ENCODE results near the gene MAEA. TPM values are rescaled to one million over a fixed set of nuclear protein-coding genes. Genes with fewer than 3 reads are reported as not detected.

The MAEA gene
- total RNA-seq, 2 donors from 2014 or later = 76.0 to 110 TPM

GRCh38 chr4:1328267-1329155 is 38.8 kb downstream of the MAEA start:
- WGBS = 93% methylated on average over 51 of the region's 51 CpGs

GRCh38 chr4:1329408-1330371 is 40.0 kb downstream of the MAEA start:
- intact Hi-C loops (cut with DNase I) = no loop called here
- no peaks in the 10 kb centered on the region for H3K9me3 ChIP-seq
- H3K36me3 ChIP-seq = peaks cover 0 to 9% of the 10 kb centered on the region in 2 donors
- no peaks in the 10 kb centered on the region for H3K27me3 ChIP-seq (replicated peaks; ENCODE audit: insufficient read depth)
- TF ChIP-seq POLR2A (IDR thresholded peaks at IDR 0.05) = no peak
- no peak for TF ChIP-seq POLR2AphosphoS5 (IDR thresholded peaks at IDR 0.05)
- WGBS = 76% methylated on average over 34 of the region's 34 CpGs
- no peak overlapping the region for H3K27ac ChIP-seq
- no peaks in the 10 kb centered on the region for H3K4me1 ChIP-seq (replicated peaks)
- no peak overlapping the region for H3K4me3 ChIP-seq
- no peak for DNase-seq (ENCODE audit: low spot score)

More at GRCh38 chr4:1328267-1329155, 38.8 kb downstream of the MAEA start:
- H3K36me3 ChIP-seq = peaks cover 0 to 9% of the 10 kb centered on the region in 2 donors
- no peaks in the 10 kb centered on the region for H3K9me3 ChIP-seq
- H3K4me3 ChIP-seq = no peak overlapping the region
- no peaks in the 10 kb centered on the region for H3K27me3 ChIP-seq (replicated peaks; ENCODE audit: insufficient read depth)
- intact Hi-C loops (cut with DNase I) = no loop called here
- TF ChIP-seq, protein P1, sequence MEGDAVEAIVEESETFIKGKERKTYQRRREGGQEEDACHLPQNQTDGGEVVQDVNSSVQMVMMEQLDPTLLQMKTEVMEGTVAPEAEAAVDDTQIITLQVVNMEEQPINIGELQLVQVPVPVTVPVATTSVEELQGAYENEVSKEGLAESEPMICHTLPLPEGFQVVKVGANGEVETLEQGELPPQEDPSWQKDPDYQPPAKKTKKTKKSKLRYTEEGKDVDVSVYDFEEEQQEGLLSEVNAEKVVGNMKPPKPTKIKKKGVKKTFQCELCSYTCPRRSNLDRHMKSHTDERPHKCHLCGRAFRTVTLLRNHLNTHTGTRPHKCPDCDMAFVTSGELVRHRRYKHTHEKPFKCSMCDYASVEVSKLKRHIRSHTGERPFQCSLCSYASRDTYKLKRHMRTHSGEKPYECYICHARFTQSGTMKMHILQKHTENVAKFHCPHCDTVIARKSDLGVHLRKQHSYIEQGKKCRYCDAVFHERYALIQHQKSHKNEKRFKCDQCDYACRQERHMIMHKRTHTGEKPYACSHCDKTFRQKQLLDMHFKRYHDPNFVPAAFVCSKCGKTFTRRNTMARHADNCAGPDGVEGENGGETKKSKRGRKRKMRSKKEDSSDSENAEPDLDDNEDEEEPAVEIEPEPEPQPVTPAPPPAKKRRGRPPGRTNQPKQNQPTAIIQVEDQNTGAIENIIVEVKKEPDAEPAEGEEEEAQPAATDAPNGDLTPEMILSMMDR (IDR thresholded peaks at IDR 0.05) = no peak
- TF ChIP-seq POLR2AphosphoS5 (IDR thresholded peaks at IDR 0.05) (no peak), POLR2A (IDR thresholded peaks at IDR 0.05) (no peak)
- no peak overlapping the region for H3K27ac ChIP-seq
- no peak for DNase-seq (ENCODE audit: low spot score)
- no peaks in the 10 kb centered on the region for H3K4me1 ChIP-seq (replicated peaks)

DNA sequence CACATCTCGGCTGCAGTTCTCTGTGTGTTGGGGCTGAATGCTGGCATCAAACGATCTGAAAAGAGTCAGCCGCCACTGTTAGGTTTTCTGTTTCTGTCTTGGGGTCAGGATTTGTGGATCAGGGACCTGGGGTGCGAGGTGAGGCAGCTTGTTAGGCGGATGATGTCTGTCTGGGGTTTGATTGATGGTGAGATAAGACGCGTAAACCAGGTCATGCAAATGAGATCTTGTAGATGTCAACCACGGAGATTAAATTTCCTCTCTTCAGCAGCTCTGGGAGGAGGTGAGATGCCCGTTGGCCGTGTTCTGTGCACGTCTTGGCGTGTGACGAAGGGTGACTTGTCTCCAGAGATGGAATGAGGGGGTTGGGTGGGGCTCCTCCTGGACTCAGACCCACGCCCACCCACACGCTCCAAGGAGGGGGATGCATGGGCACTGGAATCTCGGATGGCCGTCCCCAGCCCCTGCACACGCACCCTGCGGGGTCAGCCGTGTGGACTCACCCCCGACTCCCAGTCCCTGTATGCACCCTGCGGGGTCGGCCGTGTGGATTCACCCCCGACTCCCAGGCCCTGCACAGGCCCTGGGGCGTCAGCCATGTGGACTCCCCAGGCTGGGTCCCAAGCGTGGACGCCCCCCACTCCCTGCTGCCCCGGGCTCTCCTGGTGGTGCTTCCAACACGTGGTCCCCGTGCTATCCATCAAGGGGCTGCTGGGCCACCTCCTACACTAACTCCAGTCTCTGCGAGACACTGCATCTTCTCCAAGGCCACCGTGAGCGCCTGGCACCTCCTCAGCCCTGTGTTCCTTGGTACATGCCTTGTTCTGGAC is 41.3 kb downstream of the MAEA start:
- Histone ChIP-seq H3K9me3 (no peaks in the 10 kb centered on the region), H3K27ac (no peak overlapping the region), H3K4me3 (no peak overlapping the region), H3K4me1 (replicated peaks) (no peaks in the 10 kb centered on the region), H3K27me3 (replicated peaks; ENCODE audit: insufficient read depth) (no peaks in the 10 kb centered on the region), H3K36me3 (peaks cover 0 to 9% of the 10 kb centered on the region in 2 donors)
- intact Hi-C loops (cut with DNase I) = no loop called here
- TF ChIP-seq, protein P1 (IDR thresholded peaks at IDR 0.05) = no peak
- TF ChIP-seq POLR2AphosphoS5 (IDR thresholded peaks at IDR 0.05) (no peak), POLR2A (IDR thresholded peaks at IDR 0.05) (no peak)
- WGBS = 82% methylated on average over 33 of the region's 34 CpGs
- no peak for DNase-seq (ENCODE audit: low spot score)

DNA sequence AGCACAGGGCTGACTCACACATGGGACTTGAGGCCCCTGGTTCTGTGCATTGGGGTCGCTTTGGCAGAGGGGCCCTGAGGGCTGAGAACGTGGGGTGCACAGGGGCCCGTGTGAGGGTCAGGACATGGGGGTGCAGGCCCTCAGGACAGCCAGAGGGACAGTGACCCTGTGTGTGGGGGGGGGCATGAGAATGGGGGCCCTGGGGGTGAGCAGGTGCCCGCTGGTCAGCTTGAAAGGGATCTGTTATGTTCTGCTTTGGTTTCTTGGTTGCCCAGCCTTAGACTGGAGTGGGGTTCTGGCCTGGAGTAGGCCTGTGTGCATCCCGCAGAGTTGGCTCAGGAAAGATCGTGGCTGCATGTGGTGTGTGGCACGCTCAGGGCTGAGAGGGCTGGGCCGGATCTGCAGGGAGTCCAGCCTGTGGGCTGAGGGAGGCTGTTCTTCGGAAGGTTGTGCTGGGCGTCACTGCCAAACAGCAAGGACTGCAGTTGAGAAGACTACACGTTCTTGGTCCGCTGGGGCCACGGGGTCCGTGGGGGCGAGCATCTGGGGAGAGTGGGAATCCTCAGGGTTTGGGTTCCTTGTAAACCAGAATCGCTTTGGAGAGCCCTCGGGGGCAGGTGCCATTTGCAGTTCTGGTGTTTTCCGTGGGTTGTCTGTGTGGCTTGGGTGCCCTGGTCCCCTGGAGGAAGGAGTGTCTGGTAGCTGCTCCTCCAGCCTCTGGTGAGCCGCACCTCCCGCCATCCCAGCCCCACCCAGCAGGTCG is 42.1 kb downstream of the MAEA start:
- DNase-seq (ENCODE audit: low spot score) = no peak
- TF ChIP-seq POLR2AphosphoS5 (IDR thresholded peaks at IDR 0.05) = no peak
- TF ChIP-seq POLR2A (IDR thresholded peaks at IDR 0.05) = no peak
- TF ChIP-seq, protein P1 (IDR thresholded peaks at IDR 0.05) = no peak
- Histone ChIP-seq H3K4me3 (no peak overlapping the region), H3K36me3 (peaks cover 0 to 9% of the 10 kb centered on the region in 2 donors), H3K9me3 (no peaks in the 10 kb centered on the region), H3K27ac (no peak overlapping the region), H3K27me3 (replicated peaks; ENCODE audit: insufficient read depth) (no peaks in the 10 kb centered on the region), H3K4me1 (replicated peaks) (no peaks in the 10 kb centered on the region)
- intact Hi-C loops (cut with DNase I) = no loop called here
- WGBS = 86% methylated on average over 21 of the region's 21 CpGs
